GM18526 (cell line): ENCODE data around the gene EDAR.

Experiments used
- POLR2A ChIP-seq: IDR thresholded peaks from 3 replicates; pipeline ENCODE4 v1.6.1; 2011; ENCODE audit not compliant: insufficient read length; ENCODE audit errors: extremely low read depth

EDAR gene

GRCh38 chr2:108855194-108855593, 133.8 kb downstream of the EDAR start:
- TF ChIP-seq POLR2A = no peak

- TF ChIP-seq POLR2A = no peak
Observed at GRCh38 chr2:108854484-108854883, 134.5 kb downstream of the EDAR start.

- no peak for TF ChIP-seq POLR2A
Observed at GRCh38 chr2:108853421-108853820, 135.6 kb downstream of the EDAR start.

GRCh38 chr2:108852375-108852774, 136.6 kb downstream of the EDAR start:
- no peak for TF ChIP-seq POLR2A

- TF ChIP-seq POLR2A = no peak
Observed at GRCh38 chr2:108847000-108847399, 142.0 kb downstream of the EDAR start.

- TF ChIP-seq POLR2A = no peak
Observed at GRCh38 chr2:108845923-108846322, 143.1 kb downstream of the EDAR start.
